GM21717 (cell line): ENCODE data around the gene ZBTB25.

ENCODE experiments used
- ATAC-seq: cut with Tn5 transposase; IDR thresholded peaks from one replicate; pipeline ENCODE4 v1.9.1; 2021; ENCODE audit warnings: mild to moderate bottlenecking, moderate library complexity; ENCODE audit not compliant: unreplicated experiment

The ZBTB25 gene

GRCh38 chr14:64444984-64445845, 58.4 kb downstream of the ZBTB25 start:
- peak; percentile 91 for ATAC-seq

- ATAC-seq: no peak
Measured at GRCh38 chr14:64444140-64444539, 59.5 kb downstream of the ZBTB25 start.

GRCh38 chr14:64442300-64442988, 61.2 kb downstream of the ZBTB25 start:
- no peak for ATAC-seq

- no peak for ATAC-seq
Measured at GRCh38 chr14:64440494-64440893, 63.1 kb downstream of the ZBTB25 start.

- no peak for ATAC-seq
Measured at GRCh38 chr14:64439141-64439540, 64.5 kb downstream of the ZBTB25 start.

- no peak for ATAC-seq
Measured at GRCh38 chr14:64438181-64438841, 65.3 kb downstream of the ZBTB25 start.

- ATAC-seq: no peak
Measured at GRCh38 chr14:64434528-64434927, 69.1 kb downstream of the ZBTB25 start.

GRCh38 chr14:64423987-64424386, 79.7 kb downstream of the ZBTB25 start:
- ATAC-seq: no peak

- ATAC-seq: no peak
Measured at GRCh38 chr14:64422756-64423155, 80.9 kb downstream of the ZBTB25 start.

- no peak for ATAC-seq
Measured at GRCh38 chr14:64422005-64422404, 81.6 kb downstream of the ZBTB25 start.

GRCh38 chr14:64421166-64421565, 82.5 kb downstream of the ZBTB25 start:
- no peak for ATAC-seq

- no peak for ATAC-seq
Measured at GRCh38 chr14:64419003-64419402, 84.6 kb downstream of the ZBTB25 start.

GRCh38 chr14:64417771-64418125, 85.9 kb downstream of the ZBTB25 start:
- ATAC-seq: no peak

- no peak for ATAC-seq
Measured at GRCh38 chr14:64417055-64417770, 86.4 kb downstream of the ZBTB25 start.

GRCh38 chr14:64416348-64416932, 87.2 kb downstream of the ZBTB25 start:
- ATAC-seq: no peak

GRCh38 chr14:64412237-64412636, 91.4 kb downstream of the ZBTB25 start:
- ATAC-seq: no peak

- ATAC-seq: no peak
Measured at GRCh38 chr14:64411001-64411400, 92.6 kb downstream of the ZBTB25 start.

- no peak for ATAC-seq
Measured at GRCh38 chr14:64410084-64410774, 93.4 kb downstream of the ZBTB25 start.

- no peak for ATAC-seq
Measured at GRCh38 chr14:64409126-64409920, 94.3 kb downstream of the ZBTB25 start.
